H1 (cell line): ENCODE data around the gene IER5. TPM values are rescaled to one million over a fixed set of nuclear protein-coding genes. Genes with fewer than 3 reads are reported as not detected.

Source experiments
- CTCF ChIA-PET: fragments of 300-600 bp; sonication (Branson Sonifier 250); formaldehyde crosslinking; loops from one replicate; lab custom pipeline; 2021; ENCODE audit not compliant: partially characterized antibody; lab: Charles Lee
- POLR2A ChIA-PET: fragments of 300-600 bp; sonication (Branson Sonifier 250); formaldehyde crosslinking; loops from one replicate; lab custom pipeline; 2021; ENCODE audit warnings: inconsistent platforms; ENCODE audit not compliant: partially characterized antibody; lab: Charles Lee
- DNase-seq, 2 experiments: peaks; one replicate each; pipeline versions ENCODE4 v3.0.0 to v3.0.0-alpha.2; 2010 to 2022; ENCODE audit warnings: low spot score in 2 of 2, low read depth in 1 of 2, mixed read lengths in 1 of 2
- FAIRE-seq: peaks from 2 replicates; lab custom pipeline; 2011; peaks lifted over from hg19 to GRCh38; lab: Jason Lieb, UNC
- H2AFZ ChIP-seq: 2 replicates; pipeline ENCODE4 v1.8.1; 2012; ENCODE audit warnings: low read length, inconsistent platforms
- H2AK5ac ChIP-seq: 2 replicates; pipeline ENCODE4 v1.6.1; 2013; ENCODE audit warnings: low read depth, low read length
- H2BK120ac ChIP-seq: replicated peaks from 2 replicates; pipeline ENCODE3; 2013; ENCODE audit warnings: low read depth, low read length, inconsistent platforms
- H2BK12ac ChIP-seq: 2 replicates; pipeline ENCODE4 v1.6.1; 2013; ENCODE audit warnings: low read depth, low read length
- H2BK15ac ChIP-seq: 2 replicates; pipeline ENCODE4 v1.6.1; 2013; ENCODE audit warnings: low read length
- H2BK20ac ChIP-seq: 2 replicates; pipeline ENCODE4 v1.6.1; 2013; ENCODE audit warnings: low read length
- H2BK5ac ChIP-seq: 2 replicates; pipeline ENCODE4 v1.6.1; 2013; ENCODE audit warnings: low read depth, low read length
- H3K14ac ChIP-seq: 2 replicates; pipeline ENCODE4 v1.6.1; 2013; ENCODE audit warnings: inconsistent platforms; ENCODE audit not compliant: insufficient read length
- H3K18ac ChIP-seq: 2 replicates; pipeline ENCODE4 v1.6.1; 2013; ENCODE audit warnings: low read length; ENCODE audit errors: extremely low read depth
- H3K23ac ChIP-seq: 2 replicates; pipeline ENCODE4 v1.6.1; 2013; ENCODE audit warnings: inconsistent platforms; ENCODE audit not compliant: insufficient read length
- H3K23me2 ChIP-seq: 2 replicates; pipeline ENCODE4 v1.6.1; 2013; ENCODE audit warnings: low read depth, low read length
- H3K27ac ChIP-seq: 2 replicates; pipeline ENCODE4 v1.6.1; 2011; ENCODE audit warnings: low read depth, low read length, inconsistent platforms
- H3K27me3 ChIP-seq, 4 experiments: replicated peaks in 1 of 4; 1 replicate in 1 of 4; 2 replicates in 3 of 4; pipeline versions ENCODE4 v1.6.1 to v1.8.1; 2011 to 2013; ENCODE audit warnings: low read length in 3 of 4, mild to moderate bottlenecking in 3 of 4, inconsistent platforms in 2 of 4, mixed read lengths in 2 of 4, moderate library complexity in 1 of 4; ENCODE audit not compliant: control insufficient read depth in 3 of 4, insufficient read depth in 3 of 4; ENCODE audit errors: extremely low read depth in 1 of 4
- H3K36me3 ChIP-seq, 4 experiments: 2 replicates each; pipeline versions ENCODE4 v1.6.1 to v1.8.1; 2011 to 2013; ENCODE audit warnings: mild to moderate bottlenecking in 4 of 4, low read length in 3 of 4, moderate library complexity in 2 of 4, control low read depth in 1 of 4, inconsistent platforms in 1 of 4; ENCODE audit not compliant: insufficient read depth in 4 of 4, control insufficient read depth in 2 of 4
- H3K4ac ChIP-seq: replicated peaks from 2 replicates; pipeline ENCODE3; 2013; ENCODE audit warnings: low read length, low read depth, mixed read lengths, inconsistent platforms; ENCODE audit not compliant: insufficient read length
- H3K4me1 ChIP-seq, 4 experiments: replicated peaks in 1 of 4; 1 replicate in 1 of 4; 2 replicates in 3 of 4; pipeline versions ENCODE4 v1.6.1 to v1.8.1; 2011 to 2013; ENCODE audit warnings: low read length in 3 of 4, inconsistent platforms in 2 of 4, mixed read lengths in 1 of 4; ENCODE audit not compliant: insufficient read depth in 4 of 4, control insufficient read depth in 3 of 4
- H3K4me2 ChIP-seq, 2 experiments: 2 replicates each; pipeline versions ENCODE4 v1.6.1 to v1.8.1; 2011 to 2013; ENCODE audit warnings: low read depth in 2 of 2, low read length in 2 of 2, control low read depth in 1 of 2, inconsistent platforms in 1 of 2, mild to moderate bottlenecking in 1 of 2; ENCODE audit not compliant: insufficient read depth in 1 of 2
- H3K4me3 ChIP-seq, 4 experiments: fragments of 200-600, 300-600 bp in 1 of 4; sonication (generic), shearing (Covaris generic), sonication (Bioruptor Twin) in 1 of 4; 2 replicates each; pipeline versions ENCODE4 v1.5.1 to v1.8.1; 2011 to 2016; ENCODE audit warnings: low read length in 4 of 4, low read depth in 3 of 4, control low read depth in 2 of 4, inconsistent platforms in 2 of 4, mild to moderate bottlenecking in 2 of 4, mixed read lengths in 1 of 4, moderate library complexity in 1 of 4; ENCODE audit not compliant: insufficient read depth in 2 of 4; ENCODE audit errors: extremely low read depth in 1 of 4
- H3K56ac ChIP-seq: replicated peaks from 2 replicates; pipeline ENCODE3; 2013; ENCODE audit warnings: low read depth, mild to moderate bottlenecking, mixed read lengths, low read length, inconsistent platforms; ENCODE audit not compliant: insufficient read length
- H3K79me1 ChIP-seq: 2 replicates; pipeline ENCODE4 v1.6.1; 2013; ENCODE audit warnings: low read depth, low read length, control low read depth
- H3K79me2 ChIP-seq, 2 experiments: 2 replicates each; pipeline versions ENCODE4 v1.6.1 to v1.8.1; 2012 to 2013; ENCODE audit warnings: low read length in 2 of 2, mild to moderate bottlenecking in 2 of 2, inconsistent platforms in 1 of 2; ENCODE audit not compliant: insufficient read depth in 2 of 2, control insufficient read depth in 1 of 2
- H3K9ac ChIP-seq, 4 experiments: replicated peaks in 1 of 4; 1 replicate in 1 of 4; 2 replicates in 3 of 4; pipeline versions ENCODE4 v1.6.1 to v1.8.1; 2011 to 2013; ENCODE audit warnings: low read depth in 3 of 4, low read length in 3 of 4, control low read depth in 2 of 4, mild to moderate bottlenecking in 2 of 4, moderate library complexity in 2 of 4, inconsistent platforms in 1 of 4; ENCODE audit errors: extremely low read depth in 1 of 4
- H3K9me3 ChIP-seq, 2 experiments: 2 replicates each; pipeline versions ENCODE4 v1.6.1 to v1.8.1; 2012 to 2013; ENCODE audit warnings: mild to moderate bottlenecking in 2 of 2, moderate library complexity in 2 of 2, control low read depth in 1 of 2, inconsistent platforms in 1 of 2, low read depth in 1 of 2, low read length in 1 of 2, mixed read lengths in 1 of 2; ENCODE audit not compliant: insufficient read depth in 2 of 2
- H4K20me1 ChIP-seq, 2 experiments: replicated peaks in 1 of 2; 2 replicates each; pipeline versions ENCODE3 to v1.8.1; 2011 to 2013; ENCODE audit warnings: inconsistent platforms in 2 of 2, low read length in 2 of 2, mild to moderate bottlenecking in 1 of 2; ENCODE audit not compliant: insufficient read depth in 2 of 2, control insufficient read depth in 1 of 2
- H4K5ac ChIP-seq: 2 replicates; pipeline ENCODE4 v1.6.1; 2013; ENCODE audit warnings: low read length, low read depth, mixed read lengths, inconsistent platforms; ENCODE audit not compliant: insufficient read length
- H4K8ac ChIP-seq: 2 replicates; pipeline ENCODE4 v1.8.0; 2013; ENCODE audit warnings: mild to moderate bottlenecking, moderate library complexity, low read length, inconsistent platforms; ENCODE audit not compliant: insufficient read depth; ENCODE audit errors: extremely low read depth
- H4K91ac ChIP-seq: replicated peaks from 2 replicates; pipeline ENCODE3; 2013; ENCODE audit warnings: low read length, mixed read lengths, inconsistent platforms; ENCODE audit not compliant: insufficient read length
- CBX8 ChIP-seq: fragments of 300-800, 300-1000 bp; sonication (generic); IDR thresholded peaks from 2 replicates; pipeline ENCODE4 v1.7.1; 2016; ENCODE audit warnings: low read depth, low read length, borderline replicate concordance
- EZH2 ChIP-seq: fragments of 200-600 bp; sonication (generic); IDR thresholded peaks from 2 replicates; pipeline ENCODE4 v1.7.1; 2012; ENCODE audit warnings: low read depth, mild to moderate bottlenecking, moderate library complexity, low read length, inconsistent platforms; ENCODE audit not compliant: severe bottlenecking
- GTF2F1 ChIP-seq: IDR thresholded peaks from 2 replicates; pipeline ENCODE4 v1.6.1; 2012; ENCODE audit warnings: low read depth, low read length, improper control_type of control experiment, borderline replicate concordance
- HDAC2 ChIP-seq, 2 experiments: fragments of 300-600 bp in 1 of 2; sonication (generic) in 1 of 2; IDR thresholded peaks; 2 replicates each; pipeline ENCODE4 v1.6.1; 2011 to 2012; ENCODE audit warnings: low read depth in 2 of 2, low read length in 2 of 2, mild to moderate bottlenecking in 2 of 2, moderate library complexity in 2 of 2, borderline replicate concordance in 1 of 2, inconsistent platforms in 1 of 2
- HDAC6 ChIP-seq: IDR thresholded peaks from one replicate; pipeline ENCODE4 v1.7.1; 2012; ENCODE audit warnings: low read depth, mild to moderate bottlenecking, inconsistent platforms, low read length, moderate library complexity
- KDM5A ChIP-seq: fragments of 200-600 bp; IDR thresholded peaks from 2 replicates; pipeline ENCODE4 v1.7.1; 2012; ENCODE audit warnings: mild to moderate bottlenecking, low read length, inconsistent platforms, mixed read lengths
- MAFK ChIP-seq: IDR thresholded peaks from 2 replicates; pipeline ENCODE4 v1.6.1; 2012; ENCODE audit warnings: low read depth, mild to moderate bottlenecking, improper control_type of control experiment, low read length
- NANOG ChIP-seq: IDR thresholded peaks from 2 replicates; pipeline ENCODE4 v1.6.1; 2011; ENCODE audit warnings: low read length, low read depth, mild to moderate bottlenecking, inconsistent platforms; ENCODE audit not compliant: insufficient read depth, poor library complexity, severe bottlenecking
- PHF8 ChIP-seq: fragments of 200-600 bp; sonication (generic); conservative IDR thresholded peaks from 2 replicates; pipeline ENCODE4 v1.7.1; 2012; ENCODE audit warnings: low read depth, mild to moderate bottlenecking, inconsistent platforms, low read length, moderate library complexity
- RAD21 ChIP-seq, 2 experiments: IDR thresholded peaks in 1 of 2; conservative IDR thresholded peaks in 1 of 2; 2 replicates each; pipeline ENCODE4 v1.6.1; 2011; ENCODE audit warnings: low read depth in 2 of 2, low read length in 2 of 2, improper control_type of control experiment in 1 of 2, inconsistent platforms in 1 of 2, mild to moderate bottlenecking in 1 of 2, moderate library complexity in 1 of 2
- SIRT6 ChIP-seq: IDR thresholded peaks from one replicate; pipeline ENCODE4 v1.7.1; 2012; ENCODE audit warnings: low read length, inconsistent platforms
- SP4 ChIP-seq: IDR thresholded peaks from 2 replicates; pipeline ENCODE4 v1.6.1; 2012; ENCODE audit warnings: low read length, inconsistent platforms
- TAF1 ChIP-seq: IDR thresholded peaks from 2 replicates; pipeline ENCODE4 v1.6.1; 2011; ENCODE audit warnings: mild to moderate bottlenecking, low read depth, low read length
- YY1 ChIP-seq: IDR thresholded peaks from 2 replicates; pipeline ENCODE4 v1.6.1; 2011; ENCODE audit warnings: low read depth, mild to moderate bottlenecking, low read length
- WGBS, 2 experiments: shearing (Covaris generic) in 1 of 2; methylation state at CpG; one replicate each; pipeline versions ENCODE4 v1.1.6 to v1.1.7; 2013 to 2015; ENCODE audit warnings: low lambda C conversion rate in 2 of 2, mixed read lengths in 2 of 2, inconsistent platforms in 1 of 2, low coverage in 1 of 2, missing lambda C conversion rate in 1 of 2; ENCODE audit not compliant: insufficient replicate concordance in 2 of 2, insufficient coverage in 1 of 2, insufficient read length in 1 of 2; ENCODE audit errors: extremely low coverage in 1 of 2, missing lambda C conversion rate in 1 of 2; 5-methylcytosine and 5-hydroxymethylcytosine counted together
- polyA plus RNA-seq, 7 experiments: library from polyadenylated mRNA; depleted of rRNA in 3 of 7; stranded (reverse) in 5 of 7; unstranded in 2 of 7; fragments of >200 nt in 5 of 7; fragments of 200-250 nt in 2 of 7; gene quantifications; 1 replicate in 5 of 7; 2 replicates in 1 of 7; 4 replicates in 1 of 7; pipeline versions ENCODE4 v1.2.1 to v1.2.3, GENCODE V29; 2011 to 2013; ENCODE audit warnings: missing spikeins in 2 of 7, mixed read lengths in 2 of 7
- total RNA-seq: library from RNA; stranded (reverse); fragmentation: NEBNext Ultra II Directional; extraction: Animal tissue kit (Norgen Biotek cat#: 25700); gene quantifications from 2 replicates; pipeline ENCODE4 v1.2.1, GENCODE V29; 2021

IER5 gene
- total and polyA plus RNA-seq, 2 of the 8 experiments (the other 6 are each of a cell fraction or from before 2014, with no cell fraction given): 3.5 to 7.7 TPM

- Histone ChIP-seq H3K79me1 (no peaks in the 10 kb centered on the region), H3K79me2 (no peaks in the 10 kb centered on the region), H3K27me3 (no peaks in the 10 kb centered on the region), H2AFZ (no peak overlapping the region), H3K4ac (no peak overlapping the region), H2BK120ac (no peak overlapping the region), H2BK20ac (no peak overlapping the region), H4K8ac (no peak overlapping the region), H3K9me3 (no peaks in the 10 kb centered on the region), H2BK12ac (no peak overlapping the region), H4K20me1 (no peaks in the 10 kb centered on the region), H3K56ac (no peak overlapping the region), H4K91ac (no peak overlapping the region), H2BK15ac (peak overlapping the region; percentile 32; the same call in 1 of the 2 replicates), H3K4me2 (no peak overlapping the region), H3K4me3 (no peak overlapping the region), H2BK5ac (no peak overlapping the region)
- 100% methylated on average over 1 of the region's 1 CpG; no CpG with 5 or more reads in 1 of the 2 experiments for WGBS, 2 experiments
- DNase-seq: no peak
- CTCF ChIA-PET: interaction anchor here (1.2 kb wide), 1 partner anchor 82 kb away, joined by 3 read pairs; no protein-coding TSS in a partner anchor
- TF ChIP-seq GTF2F1: no peak
- no peak for TF ChIP-seq NANOG
- TF ChIP-seq PHF8: no peak
- no peak for TF ChIP-seq TAF1
- TF ChIP-seq SP4: no peak
- TF ChIP-seq SIRT6: no peak
- no peak for TF ChIP-seq KDM5A
- TF ChIP-seq HDAC6: no peak
- TF ChIP-seq HDAC2 (IDR thresholded peaks at IDR 0.05; ENCODE audit: borderline replicate concordance in 1 of 2, low read depth in 2 of 2, low read length in 2 of 2): no peak
- TF ChIP-seq RAD21 (IDR thresholded peaks at IDR 0.05 in 1 of 2, conservative IDR thresholded peaks at IDR 0.05 in 1 of 2; ENCODE audit: low read depth in 2 of 2, low read length in 2 of 2): no peak
- TF ChIP-seq YY1: no peak
- TF ChIP-seq CBX8: no peak
- no peak for TF ChIP-seq MAFK
- no peak for TF ChIP-seq EZH2
- TF ChIP-seq, all 59 proteins: peak for 0
- H3K23me2 ChIP-seq: no peaks in the 10 kb centered on the region
- H3K36me3 ChIP-seq: no peaks in the 10 kb centered on the region
- no peak overlapping the region for H3K18ac ChIP-seq
- H2AK5ac ChIP-seq: no peak overlapping the region
- no peaks in the 10 kb centered on the region; a peak in 1 of 7 replicates for H3K4me1 ChIP-seq
- no peak overlapping the region for H3K9ac ChIP-seq
- H3K14ac ChIP-seq: no peak overlapping the region
- FAIRE-seq: no peak
- H3K23ac ChIP-seq: no peak overlapping the region
- no peak overlapping the region for H4K5ac ChIP-seq
- POLR2A ChIA-PET: no interaction called here
- no peak overlapping the region for H3K27ac ChIP-seq
Measured at GRCh38 chr1:181060066-181060465, 28.4 kb upstream of the IER5 start.
